ENCODE measurements around the gene PPAT. TPM values are rescaled to one million over a fixed set of nuclear protein-coding genes. Genes with fewer than 3 reads are reported as not detected.
A peak's percentile ranks its signal among the peaks of the same experiment; 100 is the strongest.

Gene PPAT
- total RNA-seq, 3 donors from 2014 or later (not counting 1 experiment from before 2014, with no cell fraction given), result 4.3 to 8.9 (median 6.2) TPM

GRCh38 chr4:56425518-56425917 is 9.9 kb downstream of the PPAT start:
- no peak for ATAC-seq
- DNase-seq, result no peak
- H3K9me3 Mint-ChIP-seq, result no peaks in the 10 kb centered on the region
- no peak overlapping the region for H3K27ac Mint-ChIP-seq
- no peak for TF ChIP-seq CTCF (IDR thresholded peaks at IDR 0.05)
- H3K36me3 Mint-ChIP-seq, result no peaks in the 10 kb centered on the region
- no peaks in the 10 kb centered on the region for H3K4me1 ChIP-seq (ENCODE audit: control insufficient read depth, insufficient read depth, low read length)
- H3K4me1 Mint-ChIP-seq, result no peaks in the 10 kb centered on the region
- H3K4me3 Mint-ChIP-seq, result no peak overlapping the region
- WGBS (ENCODE audit: insufficient coverage), result 95% methylated on average over 3 of the region's 3 CpGs
- no peak overlapping the region for H3K4me3 ChIP-seq (ENCODE audit: low read length)
- H3K27me3 ChIP-seq (ENCODE audit: control insufficient read depth, insufficient read depth, low read length), result no peaks in the 10 kb centered on the region
- intact Hi-C loops (cut with micrococcal nuclease), result loop anchor here (1.0 kb wide), 3 partner anchors 119 to 411 kb away; no protein-coding TSS in a partner anchor
- H3K27me3 Mint-ChIP-seq (ENCODE audit: low read depth in 2 of 2), result no peaks in the 10 kb centered on the region
- no peaks in the 10 kb centered on the region for H3K9me3 ChIP-seq (ENCODE audit: control insufficient read depth, insufficient read depth, low read length)
- no peaks in the 10 kb centered on the region for H3K36me3 ChIP-seq (ENCODE audit: control insufficient read depth, insufficient read depth, low read length)
- H3K27ac ChIP-seq (ENCODE audit: low read length), result no peak overlapping the region

- no peak overlapping the region for H3K27ac Mint-ChIP-seq
- TF ChIP-seq CTCF (IDR thresholded peaks at IDR 0.05), result peak; percentile 77
- no peaks in the 10 kb centered on the region for H3K36me3 Mint-ChIP-seq
- Histone ChIP-seq H3K27me3 (ENCODE audit: control insufficient read depth, insufficient read depth, low read length) (no peaks in the 10 kb centered on the region), H3K27ac (ENCODE audit: low read length) (no peak overlapping the region), H3K36me3 (ENCODE audit: control insufficient read depth, insufficient read depth, low read length) (no peaks in the 10 kb centered on the region), H3K4me1 (ENCODE audit: control insufficient read depth, insufficient read depth, low read length) (no peaks in the 10 kb centered on the region), H3K4me3 (ENCODE audit: low read length) (no peak overlapping the region), H3K9me3 (ENCODE audit: control insufficient read depth, insufficient read depth, low read length) (no peaks in the 10 kb centered on the region)
- DNase-seq (peak in 1 of 2 donors; percentile 77), ATAC-seq (peak in 2 of 3 donors; percentile 45 to 58)
- H3K4me1 Mint-ChIP-seq, result no peaks in the 10 kb centered on the region
- no peaks in the 10 kb centered on the region for H3K9me3 Mint-ChIP-seq
- intact Hi-C loops (cut with micrococcal nuclease), result loop anchor here (1.0 kb wide), 3 partner anchors 119 to 411 kb away; no protein-coding TSS in a partner anchor
- 77% methylated on average over 3 of the region's 5 CpGs for WGBS (ENCODE audit: insufficient coverage)
- H3K4me3 Mint-ChIP-seq, result no peak overlapping the region
- no peaks in the 10 kb centered on the region for H3K27me3 Mint-ChIP-seq (ENCODE audit: low read depth in 2 of 2)
Observed at GRCh38 chr4:56424697-56425514, 10.5 kb downstream of the PPAT start.

- intact Hi-C loops (cut with micrococcal nuclease), result no loop called here
- Histone ChIP-seq H3K36me3 (ENCODE audit: control insufficient read depth, insufficient read depth, low read length) (no peaks in the 10 kb centered on the region), H3K9me3 (ENCODE audit: control insufficient read depth, insufficient read depth, low read length) (no peaks in the 10 kb centered on the region), H3K4me1 (ENCODE audit: control insufficient read depth, insufficient read depth, low read length) (no peaks in the 10 kb centered on the region), H3K27me3 (ENCODE audit: control insufficient read depth, insufficient read depth, low read length) (no peaks in the 10 kb centered on the region), H3K27ac (ENCODE audit: low read length) (no peak overlapping the region), H3K4me3 (ENCODE audit: low read length) (no peak overlapping the region)
- Mint-ChIP-seq H3K27me3 (ENCODE audit: low read depth in 2 of 2) (no peaks in the 10 kb centered on the region), H3K4me3 (no peak overlapping the region), H3K9me3 (no peaks in the 10 kb centered on the region), H3K4me1 (no peaks in the 10 kb centered on the region), H3K36me3 (no peaks in the 10 kb centered on the region), H3K27ac (no peak overlapping the region)
- DNase-seq, result no peak
- no peak for TF ChIP-seq CTCF (IDR thresholded peaks at IDR 0.05)
- ATAC-seq, result no peak
- whole genome bisulfite sequencing (ENCODE audit: insufficient coverage), result 95% methylated on average over 5 of the region's 5 CpGs
Observed at GRCh38 chr4:56424176-56424575, 11.2 kb downstream of the PPAT start.

Measured in natural killer cell (primary cell).